Fibroblast of villous mesenchyme (primary cell): ENCODE measurements around the gene WDR93. TPM values are rescaled to one million over a fixed set of nuclear protein-coding genes. Genes with fewer than 3 reads are reported as not detected.

Experiments
- DNase-seq: peaks from one replicate; pipeline ENCODE4 v3.0.0-alpha.2; 2010; ENCODE audit warnings: low read depth
- H3K4me3 ChIP-seq: 2 replicates; pipeline ENCODE4 v1.5.1; 2011; ENCODE audit warnings: low read depth, mild to moderate bottlenecking, low read length
- total RNA-seq: library from RNA; depleted of rRNA; stranded (reverse); fragments of >200 nt; gene quantifications from 2 replicates; pipeline ENCODE4 v1.2.3, GENCODE V29; 2012
- TF ChIP-seq, protein P1 (sequence below): IDR thresholded peaks from 2 replicates; pipeline ENCODE4 v1.5.1; 2012; ENCODE audit warnings: low read depth, mild to moderate bottlenecking, low read length; ENCODE audit not compliant: insufficient read depth

The WDR93 gene
- total RNA-seq, 1 donor: not detected

DNA sequence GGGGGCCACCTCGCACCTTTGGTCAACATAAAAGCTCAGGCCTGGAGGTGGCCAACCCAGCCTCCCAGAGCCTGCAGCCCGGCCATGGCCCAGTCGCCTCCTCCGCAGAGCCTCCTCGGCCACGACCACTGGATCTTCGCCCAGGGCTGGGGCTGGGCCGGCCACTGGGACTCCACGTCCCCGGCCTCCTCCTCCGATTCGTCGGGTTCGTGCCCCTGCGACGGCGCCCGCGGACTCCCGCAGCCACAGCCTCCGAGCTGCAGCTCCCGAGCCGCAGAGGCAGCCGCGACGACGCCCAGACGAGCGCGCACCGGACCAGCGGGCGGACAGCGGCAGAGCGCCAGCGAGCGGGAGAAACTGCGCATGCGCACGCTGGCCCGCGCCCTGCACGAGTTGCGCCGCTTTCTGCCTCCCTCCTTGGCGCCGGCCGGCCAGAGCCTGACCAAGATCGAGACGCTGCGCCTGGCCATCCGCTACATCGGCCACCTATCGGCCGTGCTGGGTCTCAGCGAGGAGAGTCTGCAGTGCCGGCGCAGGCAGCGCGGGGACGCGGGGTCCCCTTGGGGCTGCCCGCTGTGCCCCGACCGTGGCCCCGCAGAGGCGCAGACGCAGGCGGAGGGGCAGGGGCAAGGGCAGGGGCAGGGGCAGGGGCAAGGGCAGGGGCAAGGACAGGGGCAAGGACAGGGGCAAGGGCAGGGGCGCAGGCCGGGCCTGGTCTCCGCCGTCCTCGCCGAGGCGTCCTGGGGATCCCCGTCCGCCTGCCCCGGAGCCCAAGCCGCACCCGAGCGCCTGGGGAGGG is 85.9 kb downstream of the WDR93 start, which contains the start of gene MESP2:
MESP2 (plus strand) TSS at position 59 of the 799 bp plus-strand sequence; CDS start at position 85, 26 bp downstream.
- TF ChIP-seq, protein P1, sequence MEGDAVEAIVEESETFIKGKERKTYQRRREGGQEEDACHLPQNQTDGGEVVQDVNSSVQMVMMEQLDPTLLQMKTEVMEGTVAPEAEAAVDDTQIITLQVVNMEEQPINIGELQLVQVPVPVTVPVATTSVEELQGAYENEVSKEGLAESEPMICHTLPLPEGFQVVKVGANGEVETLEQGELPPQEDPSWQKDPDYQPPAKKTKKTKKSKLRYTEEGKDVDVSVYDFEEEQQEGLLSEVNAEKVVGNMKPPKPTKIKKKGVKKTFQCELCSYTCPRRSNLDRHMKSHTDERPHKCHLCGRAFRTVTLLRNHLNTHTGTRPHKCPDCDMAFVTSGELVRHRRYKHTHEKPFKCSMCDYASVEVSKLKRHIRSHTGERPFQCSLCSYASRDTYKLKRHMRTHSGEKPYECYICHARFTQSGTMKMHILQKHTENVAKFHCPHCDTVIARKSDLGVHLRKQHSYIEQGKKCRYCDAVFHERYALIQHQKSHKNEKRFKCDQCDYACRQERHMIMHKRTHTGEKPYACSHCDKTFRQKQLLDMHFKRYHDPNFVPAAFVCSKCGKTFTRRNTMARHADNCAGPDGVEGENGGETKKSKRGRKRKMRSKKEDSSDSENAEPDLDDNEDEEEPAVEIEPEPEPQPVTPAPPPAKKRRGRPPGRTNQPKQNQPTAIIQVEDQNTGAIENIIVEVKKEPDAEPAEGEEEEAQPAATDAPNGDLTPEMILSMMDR: peak; percentile 46
- peak within 1 kb of the TSS; percentile 46 for H3K4me3 ChIP-seq
- DNase-seq: peak; percentile 81

DNA sequence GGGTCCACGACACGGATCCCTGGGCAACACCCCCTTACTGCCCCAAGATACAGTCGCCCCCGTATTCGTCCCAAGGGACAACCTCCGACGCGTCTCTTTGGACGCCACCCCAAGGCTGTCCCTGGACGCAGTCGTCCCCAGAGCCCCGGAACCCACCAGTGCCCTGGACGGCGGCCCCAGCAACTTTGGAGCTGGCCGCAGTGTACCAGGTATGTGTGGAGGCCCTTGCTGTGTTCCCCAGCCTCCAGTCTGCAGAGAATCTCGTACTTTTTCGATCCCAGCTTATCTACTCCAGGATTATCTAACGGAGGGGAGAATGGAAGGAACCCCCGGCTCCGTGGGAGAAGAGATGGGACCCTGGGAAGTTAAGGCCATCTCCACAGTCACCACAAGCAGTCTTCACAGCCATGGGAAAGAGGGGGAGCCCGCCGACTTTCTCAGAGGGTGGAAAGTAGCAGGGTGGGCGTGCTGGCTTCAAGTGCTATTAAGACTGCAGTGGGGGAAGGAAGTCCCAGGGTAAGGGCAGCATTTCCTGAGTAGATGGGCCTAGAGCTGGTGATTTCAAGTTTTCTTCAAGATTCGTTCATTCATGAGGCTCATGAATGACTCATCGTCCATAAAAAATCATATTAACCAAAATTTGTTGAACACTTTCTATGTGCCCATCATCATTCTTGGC is 86.6 kb downstream of the WDR93 start:
- TF ChIP-seq, protein P1: no peak
- DNase-seq: no peak
- H3K4me3 ChIP-seq: no peak overlapping the region

DNA sequence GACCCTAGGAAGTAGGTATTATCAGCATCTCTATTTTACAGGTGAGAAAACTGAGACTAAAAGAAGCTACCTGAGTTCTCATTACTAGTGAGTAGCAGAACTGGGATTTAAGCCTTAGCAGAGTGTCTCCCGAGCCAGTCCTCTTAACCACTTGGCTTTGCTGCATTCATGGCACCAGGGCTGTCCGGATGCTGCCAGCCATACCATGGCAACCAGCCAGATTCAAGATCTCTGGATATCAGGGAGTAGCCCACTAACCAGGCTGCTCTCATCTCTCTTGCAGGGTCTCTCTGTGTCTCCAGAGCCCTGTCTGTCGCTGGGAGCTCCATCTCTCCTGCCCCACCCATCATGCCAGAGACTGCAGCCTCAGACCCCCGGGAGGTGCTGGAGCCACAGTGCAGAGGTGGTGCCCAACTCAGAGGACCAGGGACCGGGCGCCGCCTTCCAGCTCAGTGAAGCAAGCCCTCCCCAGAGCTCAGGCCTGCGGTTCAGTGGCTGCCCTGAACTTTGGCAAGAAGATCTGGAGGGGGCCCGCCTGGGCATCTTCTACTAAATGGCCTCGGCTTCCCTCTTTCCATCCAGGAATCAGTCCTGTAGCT is 87.3 kb downstream of the WDR93 start:
- TF ChIP-seq, protein P1: no peak
- no peak for DNase-seq
- H3K4me3 ChIP-seq: no peak overlapping the region

DNA sequence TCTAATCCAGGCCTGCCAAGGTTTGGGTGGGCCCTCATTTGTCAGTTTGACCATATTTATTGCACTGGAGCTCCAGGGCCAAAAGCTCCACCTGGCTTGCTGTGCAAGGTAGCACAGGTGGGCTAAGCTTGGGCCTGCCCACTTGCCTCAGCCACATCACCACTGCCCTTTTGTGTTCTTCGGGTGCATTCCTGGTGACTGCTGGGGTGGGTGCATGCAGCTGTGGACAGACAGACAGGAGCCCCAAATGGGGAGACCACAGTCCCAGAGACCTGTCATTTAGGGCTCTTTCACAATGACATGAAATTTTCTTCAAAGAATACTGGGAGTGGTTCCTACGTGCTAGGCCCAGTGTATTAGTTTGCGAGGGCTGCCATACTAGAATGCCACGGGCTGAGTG is 88.2 kb downstream of the WDR93 start:
- no peak overlapping the region for H3K4me3 ChIP-seq
- no peak for DNase-seq
- TF ChIP-seq, protein P1: no peak

DNA sequence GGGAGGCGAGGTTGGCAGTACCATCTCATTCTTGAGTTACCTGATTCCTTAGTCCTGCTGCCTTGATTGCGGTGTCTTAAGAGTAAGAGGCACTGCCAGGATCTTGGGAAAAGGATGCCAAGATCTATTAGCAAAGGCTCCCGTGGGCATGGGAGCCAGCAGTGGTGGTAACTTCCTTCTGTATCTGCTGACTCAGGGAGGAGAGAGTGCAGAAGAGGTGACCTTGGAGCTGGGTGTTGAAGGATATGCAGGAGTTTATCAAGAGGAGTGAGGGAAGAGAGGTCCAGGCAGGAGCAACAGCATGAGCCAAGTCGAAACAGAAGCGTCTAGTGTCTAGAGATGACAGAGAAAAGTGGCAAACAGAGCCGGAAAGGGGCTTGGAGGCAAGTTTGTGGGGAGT is 90.0 kb downstream of the WDR93 start:
- TF ChIP-seq, protein P1: no peak
- no peak for DNase-seq
- H3K4me3 ChIP-seq: no peak overlapping the region

DNA sequence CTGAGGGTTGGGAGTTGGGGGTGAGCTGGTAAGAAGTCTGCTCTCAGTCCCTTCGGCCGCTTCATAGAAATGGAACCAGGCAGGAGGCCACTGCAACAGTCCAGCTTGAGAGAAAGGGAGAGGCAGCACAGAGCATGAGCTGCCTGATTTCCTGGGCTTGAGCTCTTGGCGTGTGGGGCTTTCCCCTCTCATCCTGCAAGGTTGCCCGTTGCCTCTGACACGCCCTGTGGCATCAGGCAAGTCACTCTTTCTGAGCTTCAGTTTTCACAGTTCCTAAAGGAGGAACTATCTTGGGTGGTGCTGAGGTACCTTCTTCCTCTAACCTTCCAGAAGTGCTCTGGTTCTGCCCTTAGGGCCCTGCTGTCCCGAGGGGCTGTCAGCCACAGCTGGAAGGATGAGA is 90.4 kb downstream of the WDR93 start:
- no peak for DNase-seq
- TF ChIP-seq, protein P1: no peak
- no peak overlapping the region for H3K4me3 ChIP-seq
